NCI-H1417 (cell line): ENCODE results near the gene PSMA4.
"Not testable (repeated sequence)": the region's sequence is repeated elsewhere in the genome, so short reads cannot be mapped to it uniquely, and the experiment has no call there.

ENCODE experiments used
- DNase-seq, 3 experiments: peaks; one replicate each; lab custom pipeline; 2025; lab: John Stamatoyannopoulos, UW

PSMA4 gene

DNA sequence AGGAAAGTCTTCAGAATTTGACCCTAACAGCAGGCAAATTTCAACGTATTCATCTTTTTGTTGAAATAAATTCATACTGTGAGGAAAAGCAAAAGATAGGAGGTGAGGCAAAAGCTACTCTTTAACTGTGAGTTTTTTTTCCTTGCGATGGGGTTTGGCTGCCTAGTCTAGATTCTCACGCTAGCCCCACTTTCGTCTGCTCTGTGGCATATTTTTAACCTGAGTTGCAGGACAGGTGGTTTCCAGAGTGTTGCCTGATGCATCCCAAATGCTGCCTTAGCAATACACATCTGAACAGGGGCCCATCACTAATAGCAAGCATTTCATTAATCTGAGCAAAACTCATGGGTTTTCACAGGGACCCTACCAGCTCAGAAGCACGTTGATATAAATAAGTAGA, 11.7 kb downstream of the PSMA4 start:
- DNase-seq, result no peak

DNA sequence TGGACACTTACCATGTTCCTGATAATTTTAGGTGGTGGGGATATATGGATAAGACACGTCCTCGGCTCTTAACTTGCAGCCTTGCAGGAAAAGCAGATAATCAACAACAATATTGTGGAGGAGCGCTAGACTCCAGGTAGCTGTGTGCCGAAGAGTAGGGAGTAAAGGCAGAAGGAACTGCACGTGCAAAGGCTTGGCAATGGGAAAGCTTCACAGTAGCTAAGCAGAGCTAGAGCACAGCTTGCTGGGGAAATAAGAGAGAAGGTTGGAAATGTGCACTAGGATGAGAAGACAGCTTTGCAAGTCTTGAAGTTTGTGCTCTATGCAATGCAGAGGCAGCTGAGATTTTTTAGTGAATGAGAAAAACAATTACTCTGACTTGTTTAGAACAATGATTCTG, 12.4 kb downstream of the PSMA4 start:
- peak in 1 of 3 experiments; percentile 27 for DNase-seq

DNA sequence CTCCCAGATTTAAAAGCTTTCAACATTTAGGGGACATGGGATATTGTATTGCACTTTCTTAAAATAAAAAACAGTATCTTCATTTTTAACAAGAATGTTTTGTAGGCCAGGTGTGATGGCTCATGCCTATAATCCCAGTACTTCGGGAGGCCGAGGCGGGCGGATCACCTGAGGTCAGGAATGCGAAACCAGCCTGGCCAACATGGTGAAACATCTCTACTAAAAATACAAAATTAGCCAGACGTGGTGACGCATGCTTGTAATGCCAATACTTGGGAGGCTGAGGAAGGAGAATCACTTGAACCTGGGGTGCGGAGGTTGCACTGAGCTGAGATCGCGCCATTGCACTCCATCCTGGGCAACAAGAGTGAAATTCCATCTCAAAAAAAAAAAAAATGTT, 20.0 kb downstream of the PSMA4 start:
- not testable (repeated sequence) for DNase-seq

GRCh38 chr15:78561490-78561889, 21.2 kb downstream of the PSMA4 start:
- DNase-seq, result no peak

DNA sequence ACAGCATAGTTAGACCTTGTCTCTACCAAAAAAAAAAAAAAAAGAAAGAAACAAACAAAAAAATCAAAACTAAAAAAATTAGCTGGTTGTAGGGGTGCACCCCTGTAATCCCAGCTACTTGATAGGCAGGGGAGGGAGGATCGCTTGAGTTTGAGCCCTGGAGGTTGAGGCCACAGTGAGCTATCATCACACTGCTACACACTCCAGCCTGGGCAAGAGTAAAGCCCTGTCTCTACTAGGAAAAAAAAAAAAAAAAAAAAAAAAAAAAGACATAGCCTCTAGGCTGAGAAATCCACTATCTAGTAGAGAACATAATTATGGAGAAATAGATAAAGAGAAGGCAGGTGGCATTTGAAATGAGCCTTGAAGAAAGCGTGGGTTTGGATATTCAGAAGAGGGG, 22.8 kb downstream of the PSMA4 start:
- no peak for DNase-seq

GRCh38 chr15:78564743-78565096, 24.5 kb downstream of the PSMA4 start:
- no peak for DNase-seq

DNA sequence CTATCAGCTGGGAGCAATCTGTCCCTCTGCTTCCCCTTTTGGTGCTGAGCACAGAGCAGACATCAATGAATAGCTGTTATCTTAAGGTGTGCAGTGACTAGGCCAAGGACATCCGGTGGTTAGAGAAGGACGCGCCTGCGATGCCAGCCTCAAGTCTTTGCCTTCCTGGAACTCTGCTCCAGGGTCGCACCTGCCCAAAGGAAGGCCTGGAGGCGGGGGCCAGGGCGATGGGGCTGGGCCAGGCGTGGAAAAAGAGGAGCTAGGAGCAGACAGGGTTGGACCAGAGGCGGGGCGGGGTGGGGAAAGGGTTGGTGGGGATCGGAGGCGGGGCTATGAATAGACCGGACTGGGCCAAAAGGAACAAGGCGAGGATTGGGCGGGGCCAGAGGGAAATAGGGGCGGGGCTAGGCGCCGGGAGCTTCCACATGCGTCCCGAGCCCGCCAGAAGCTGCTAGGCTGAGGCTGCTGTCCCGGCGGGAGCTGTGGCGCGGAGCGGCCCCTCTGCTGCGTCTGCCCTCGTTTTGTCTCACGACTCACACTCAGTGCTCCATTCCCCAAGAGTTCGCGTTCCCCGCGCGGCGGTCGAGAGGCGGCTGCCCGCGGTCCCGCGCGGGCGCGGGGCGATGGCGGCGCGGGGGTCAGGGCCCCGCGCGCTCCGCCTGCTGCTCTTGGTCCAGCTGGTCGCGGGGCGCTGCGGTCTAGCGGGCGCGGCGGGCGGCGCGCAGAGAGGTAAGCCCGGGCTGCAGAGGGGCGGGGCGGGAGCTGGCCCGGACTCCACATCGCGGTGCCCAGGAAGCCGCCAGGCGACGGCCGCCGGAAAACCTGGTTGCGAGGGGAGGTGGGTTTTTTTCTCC, 25.1 kb downstream of the PSMA4 start, which contains the start of gene CHRNA5:
Gene CHRNA5 (plus strand): TSS at position 424 of the 854 bp plus-strand sequence. CDS start 200 bp downstream, at position 624.
- DNase-seq, result peak; percentile 88 to 96 (median 93)

DNA sequence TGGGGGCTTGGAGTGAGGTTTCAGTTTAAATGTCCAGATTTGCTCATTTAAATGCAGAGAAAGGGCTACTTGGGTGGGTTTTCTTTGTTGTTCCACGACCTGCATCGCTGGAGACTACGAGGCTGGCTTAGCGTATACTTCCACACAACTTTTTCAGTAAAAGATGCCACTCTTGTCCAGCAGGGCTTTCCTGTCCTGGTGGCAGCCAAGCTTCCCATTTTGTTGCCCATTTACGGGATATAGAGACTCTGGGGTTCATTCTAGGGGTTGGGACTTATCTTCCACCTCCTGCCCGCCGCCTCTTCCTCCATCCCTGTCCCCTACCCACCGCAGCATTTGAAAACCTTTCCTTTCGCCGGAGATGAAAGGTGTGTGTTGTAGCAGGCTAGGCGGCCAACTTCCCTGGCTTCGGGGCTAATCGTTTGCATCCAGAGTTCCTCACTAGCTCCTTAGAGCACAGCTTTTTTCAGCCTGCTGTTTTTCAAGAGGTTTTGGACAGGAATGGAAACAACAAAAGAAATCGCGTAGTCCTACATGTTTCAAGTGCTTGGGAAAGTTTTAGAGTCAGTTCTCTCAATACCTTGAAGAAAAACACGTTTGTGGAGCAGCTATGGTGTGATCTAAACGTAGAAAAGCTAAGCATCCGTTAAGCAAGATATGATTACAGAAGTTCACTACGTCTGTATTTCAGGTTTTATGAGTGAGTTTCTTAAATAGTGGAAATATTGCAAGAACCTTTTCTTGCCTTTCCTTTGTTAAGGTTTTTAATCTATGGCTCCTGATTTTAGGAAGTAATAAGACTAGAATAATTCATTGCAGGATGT, 25.9 kb downstream of the PSMA4 start:
- peak; percentile 6 to 87 (median 82) for DNase-seq

- peak in 1 of 3 experiments; percentile 16 for DNase-seq
Observed at GRCh38 chr15:78567531-78567930, 27.3 kb downstream of the PSMA4 start.

GRCh38 chr15:78570710-78571109, 30.5 kb downstream of the PSMA4 start:
- no peak for DNase-seq

GRCh38 chr15:78571382-78571781, 31.1 kb downstream of the PSMA4 start:
- DNase-seq, result peak in 1 of 3 experiments; percentile 26

DNA sequence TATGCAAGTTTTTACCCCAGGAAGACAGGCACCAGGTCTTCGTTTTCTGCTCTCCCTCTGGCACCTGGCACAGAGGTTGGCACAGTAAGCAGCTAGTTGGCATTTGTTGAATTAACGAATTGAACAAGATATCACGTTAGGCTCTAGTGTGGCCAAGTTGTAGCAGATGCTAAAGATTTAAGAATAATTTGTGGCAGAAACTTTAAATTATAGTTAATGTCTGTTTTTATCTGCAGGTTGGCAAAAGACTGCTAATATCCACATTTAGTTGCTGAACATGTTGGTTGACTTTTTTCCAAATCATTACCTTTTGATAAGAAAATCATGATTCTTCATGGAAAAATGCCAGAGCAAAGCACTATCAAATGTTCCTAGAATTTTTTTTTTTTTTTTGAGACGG, 33.2 kb downstream of the PSMA4 start:
- no peak for DNase-seq

DNA sequence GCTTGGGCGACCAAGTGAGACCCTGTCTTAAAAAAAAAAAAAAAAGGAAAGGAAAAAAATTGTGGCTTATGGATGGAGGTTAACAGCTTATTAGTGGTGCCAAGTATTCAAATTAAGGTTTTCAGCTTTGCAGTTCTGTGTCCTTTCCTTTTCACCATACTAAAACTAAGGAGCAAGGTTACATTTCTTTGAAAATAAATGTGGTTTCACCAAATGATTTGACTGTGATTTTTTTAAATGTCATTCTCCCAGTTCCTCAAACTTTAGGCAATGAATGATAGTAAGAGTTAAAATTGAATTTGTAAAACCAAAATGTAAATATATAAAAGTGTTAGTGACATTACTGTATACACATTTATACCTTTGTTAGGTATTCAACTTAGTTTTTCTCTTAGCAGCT, 34.7 kb downstream of the PSMA4 start:
- no peak for DNase-seq

- DNase-seq, result no peak
Observed at GRCh38 chr15:78597583-78597982, 57.3 kb downstream of the PSMA4 start.

DNA sequence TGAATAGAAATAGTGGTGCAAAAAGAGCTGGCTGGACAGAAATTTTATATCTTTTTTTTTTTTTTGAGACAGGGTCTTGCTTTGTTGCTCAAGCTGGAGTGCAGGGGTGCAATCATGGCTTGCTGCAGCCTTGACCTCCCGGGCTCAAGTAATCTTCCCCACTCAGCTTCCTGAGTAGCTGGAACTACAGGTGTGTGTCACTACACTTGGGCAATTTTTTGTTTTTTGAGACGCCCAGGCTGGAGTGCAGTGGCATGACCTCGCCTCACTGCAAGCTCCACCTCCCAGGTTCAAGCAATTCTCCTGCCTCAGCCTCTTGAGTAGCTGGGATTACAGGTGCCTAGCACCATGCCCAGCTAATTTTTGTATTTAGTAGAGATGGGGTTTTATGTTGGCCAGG, 58.1 kb downstream of the PSMA4 start:
- no peak for DNase-seq

DNA sequence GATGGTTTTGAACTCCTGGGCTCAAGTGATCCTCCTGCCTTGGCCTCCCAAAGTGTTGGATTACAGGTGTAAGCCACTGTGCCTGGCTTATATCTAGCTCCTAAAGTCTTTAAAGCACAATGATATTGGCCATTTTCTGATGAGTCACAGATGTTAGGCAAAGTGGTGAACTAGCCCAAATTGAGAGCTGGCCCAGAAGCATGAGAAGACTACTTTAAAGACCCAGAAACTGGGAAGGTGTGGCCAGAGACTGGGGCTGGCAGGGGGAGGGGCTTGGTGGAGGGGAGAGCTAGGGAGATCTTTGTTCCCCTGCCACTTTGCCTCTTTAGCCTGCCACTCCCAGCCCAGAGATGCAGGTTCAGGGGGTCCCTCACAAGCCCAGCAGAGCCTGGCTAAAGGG, 58.9 kb downstream of the PSMA4 start:
- DNase-seq, result no peak
